A673 (cell line): ENCODE measurements around the gene NUP50. TPM values are rescaled to one million over a fixed set of nuclear protein-coding genes. Genes with fewer than 3 reads are reported as not detected.

Source experiments
- BruUV-seq: library from RNA; stranded (reverse); fragments of 400-500 nt; replicated peaks from 2 replicates; lab custom pipeline; 2021; lab: Mats Ljungman, UMichigan
- CTCF ChIA-PET: fragments of 300-600 bp; sonication (Branson Sonifier 250); formaldehyde crosslinking; loops from one replicate; lab custom pipeline; 2022; ENCODE audit warnings: antibody characterized with exemption; lab: Charles Lee
- POLR2A ChIA-PET: fragments of 300-600 bp; sonication (Branson Sonifier 250); formaldehyde crosslinking; loops from one replicate; lab custom pipeline; 2022; ENCODE audit warnings: antibody characterized with exemption; ENCODE audit not compliant: low non-redundant PET; lab: Charles Lee
- DNase-seq: peaks from one replicate; pipeline ENCODE4 v3.0.0-alpha.2; 2015; ENCODE audit warnings: low spot score
- H3K27ac ChIP-seq: fragments of 200-600 bp; sonication (generic); 2 replicates; pipeline ENCODE4 v1.5.1; 2016; ENCODE audit warnings: mixed run types, low read depth, mild to moderate bottlenecking, mixed read lengths, antibody characterized with exemption, low read length; ENCODE audit not compliant: poor library complexity, severe bottlenecking
- H3K27me3 ChIP-seq: fragments of 200-600 bp; sonication (generic); replicated peaks from 2 replicates; pipeline ENCODE4 v1.6.1; 2017; ENCODE audit warnings: mixed run types, low read depth, mild to moderate bottlenecking, mixed read lengths, antibody characterized with exemption, low read length; ENCODE audit not compliant: insufficient read depth, poor library complexity
- H3K36me3 ChIP-seq: fragments of 200-600 bp; sonication (generic); 2 replicates; pipeline ENCODE4 v1.6.1; 2016; ENCODE audit warnings: mixed run types, mild to moderate bottlenecking, mixed read lengths, antibody characterized with exemption, low read length; ENCODE audit not compliant: insufficient read depth, poor library complexity, severe bottlenecking
- H3K4me1 ChIP-seq: fragments of 200-600 bp; sonication (generic); 2 replicates; pipeline ENCODE4 v1.6.1; 2017; ENCODE audit warnings: mixed run types, mild to moderate bottlenecking, mixed read lengths, antibody characterized with exemption, low read length; ENCODE audit not compliant: insufficient read depth, poor library complexity, severe bottlenecking
- H3K4me3 ChIP-seq: fragments of 200-600 bp; sonication (generic); 2 replicates; pipeline ENCODE4 v1.5.1; 2016; ENCODE audit warnings: low read depth, mixed run types, mild to moderate bottlenecking, mixed read lengths, low read length; ENCODE audit not compliant: poor library complexity, severe bottlenecking
- H3K9me3 ChIP-seq: fragments of 200-600 bp; sonication (generic); 2 replicates; pipeline ENCODE4 v1.6.1; 2016; ENCODE audit warnings: mixed run types, low read depth, mild to moderate bottlenecking, mixed read lengths, antibody characterized with exemption, low read length; ENCODE audit not compliant: poor library complexity, severe bottlenecking
- EZH2 ChIP-seq: fragments of 200-600 bp; sonication (generic); IDR thresholded peaks from 2 replicates; pipeline ENCODE4 v1.6.1; 2017; ENCODE audit warnings: borderline replicate concordance, low read depth, mild to moderate bottlenecking, mixed read lengths, antibody characterized with exemption, low read length; ENCODE audit not compliant: poor library complexity, severe bottlenecking
- intact Hi-C: fragments of 100-400 bp; cut with micrococcal nuclease; formaldehyde crosslinking; loops from one replicate; pipeline ENCODE4 v1.10.0; 2022; ENCODE audit not compliant: unreplicated experiment
- total RNA-seq: library from RNA; stranded (reverse); gene quantifications from 2 replicates; pipeline ENCODE4 v1.2.3, GENCODE V29; 2021
- TF ChIP-seq, protein P1 (sequence below): fragments of 300-800, 200-600 bp; sonication (generic); conservative IDR thresholded peaks from 2 replicates; pipeline ENCODE4 v1.5.1; 2017; ENCODE audit warnings: low read depth, mild to moderate bottlenecking, antibody characterized with exemption, low read length, moderate library complexity, mixed read lengths

The NUP50 gene
- total RNA-seq, 1 experiment from 2014 or later = 124 TPM

GRCh38 chr22:45204819-45205218 is 41.1 kb downstream of the NUP50 start:
- H3K4me3 ChIP-seq = no peak overlapping the region
- TF ChIP-seq, protein P1, sequence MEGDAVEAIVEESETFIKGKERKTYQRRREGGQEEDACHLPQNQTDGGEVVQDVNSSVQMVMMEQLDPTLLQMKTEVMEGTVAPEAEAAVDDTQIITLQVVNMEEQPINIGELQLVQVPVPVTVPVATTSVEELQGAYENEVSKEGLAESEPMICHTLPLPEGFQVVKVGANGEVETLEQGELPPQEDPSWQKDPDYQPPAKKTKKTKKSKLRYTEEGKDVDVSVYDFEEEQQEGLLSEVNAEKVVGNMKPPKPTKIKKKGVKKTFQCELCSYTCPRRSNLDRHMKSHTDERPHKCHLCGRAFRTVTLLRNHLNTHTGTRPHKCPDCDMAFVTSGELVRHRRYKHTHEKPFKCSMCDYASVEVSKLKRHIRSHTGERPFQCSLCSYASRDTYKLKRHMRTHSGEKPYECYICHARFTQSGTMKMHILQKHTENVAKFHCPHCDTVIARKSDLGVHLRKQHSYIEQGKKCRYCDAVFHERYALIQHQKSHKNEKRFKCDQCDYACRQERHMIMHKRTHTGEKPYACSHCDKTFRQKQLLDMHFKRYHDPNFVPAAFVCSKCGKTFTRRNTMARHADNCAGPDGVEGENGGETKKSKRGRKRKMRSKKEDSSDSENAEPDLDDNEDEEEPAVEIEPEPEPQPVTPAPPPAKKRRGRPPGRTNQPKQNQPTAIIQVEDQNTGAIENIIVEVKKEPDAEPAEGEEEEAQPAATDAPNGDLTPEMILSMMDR = no peak
- TF ChIP-seq EZH2 = no peak
- ChIA-PET POLR2A (no interaction called here), CTCF (no interaction called here)
- BruUV-seq = no TSS peak
- H3K27ac ChIP-seq = no peak overlapping the region
- H3K36me3 ChIP-seq = peaks cover 2% of the 10 kb centered on the region
- DNase-seq = no peak
- peaks cover 6% of the 10 kb centered on the region for H3K4me1 ChIP-seq
- intact Hi-C loops = no loop called here
- no peaks in the 10 kb centered on the region for H3K9me3 ChIP-seq
- H3K27me3 ChIP-seq = no peaks in the 10 kb centered on the region

DNA sequence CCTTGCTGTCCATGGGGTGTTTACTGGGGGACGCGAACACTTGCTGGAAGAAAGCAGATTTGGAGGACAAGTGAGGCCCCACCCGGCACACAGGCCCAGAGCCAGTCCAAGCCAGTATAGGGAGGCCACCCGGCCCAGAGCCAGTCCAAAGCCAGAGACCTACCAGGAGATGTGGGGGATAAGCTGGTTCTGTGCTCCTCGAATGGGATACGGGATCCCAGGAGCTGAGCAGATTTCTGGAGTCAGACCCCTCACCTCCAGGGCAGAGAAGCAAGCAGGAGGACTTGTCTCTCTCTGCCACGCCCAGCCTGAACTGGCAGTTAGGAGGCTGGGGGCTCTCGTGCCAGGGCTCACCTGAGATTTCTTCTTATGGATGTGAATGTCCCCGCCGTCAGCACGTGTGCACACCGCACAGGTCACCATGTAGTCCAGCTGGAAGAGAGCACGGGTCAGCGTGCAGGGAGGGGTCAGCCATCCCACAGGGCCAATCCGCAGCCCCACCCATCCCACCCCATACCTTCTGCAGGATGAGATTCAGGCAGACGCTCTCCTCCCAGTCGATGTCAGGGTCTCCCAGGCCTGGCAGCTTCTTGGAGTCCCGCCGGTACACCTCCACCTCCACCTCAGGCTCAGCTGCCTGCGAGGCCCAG is 41.7 kb downstream of the NUP50 start:
- no peaks in the 10 kb centered on the region for H3K27me3 ChIP-seq
- BruUV-seq = no TSS peak
- intact Hi-C loops = no loop called here
- H3K4me1 ChIP-seq = peaks cover 6% of the 10 kb centered on the region
- CTCF ChIA-PET = no interaction called here
- no peak for DNase-seq
- no peaks in the 10 kb centered on the region for H3K9me3 ChIP-seq
- POLR2A ChIA-PET = interaction anchor here (0.7 kb wide), 1 partner anchor 984 kb away, joined by 3 read pairs; no protein-coding TSS in a partner anchor
- TF ChIP-seq, protein P1 = no peak
- TF ChIP-seq EZH2 = no peak
- no peak overlapping the region for H3K4me3 ChIP-seq
- H3K27ac ChIP-seq = no peak overlapping the region
- peaks cover 2% of the 10 kb centered on the region for H3K36me3 ChIP-seq

DNA sequence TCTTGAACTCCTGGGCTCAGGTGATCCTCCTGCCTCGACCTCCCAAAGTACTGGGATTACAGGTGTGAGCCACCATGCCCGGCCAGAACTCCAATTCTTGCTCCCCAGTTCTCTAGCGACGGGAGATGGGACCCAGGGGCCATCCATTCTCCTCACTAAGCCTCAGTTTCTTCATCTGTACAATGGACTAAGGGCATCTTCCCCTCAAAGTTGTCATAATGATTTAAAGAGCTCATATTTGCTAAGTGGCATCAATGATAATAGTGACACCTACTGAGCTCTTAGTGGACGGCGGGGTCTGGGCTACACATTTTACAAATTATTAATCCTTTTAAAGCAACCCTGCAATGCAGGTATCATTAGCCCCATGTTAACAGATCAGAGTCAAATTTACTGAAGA is 42.5 kb downstream of the NUP50 start:
- Histone ChIP-seq H3K4me1 (peaks cover 6% of the 10 kb centered on the region), H3K9me3 (no peaks in the 10 kb centered on the region), H3K27ac (no peak overlapping the region), H3K36me3 (peaks cover 2% of the 10 kb centered on the region), H3K27me3 (no peaks in the 10 kb centered on the region), H3K4me3 (no peak overlapping the region)
- TF ChIP-seq, protein P1 = no peak
- no peak for TF ChIP-seq EZH2
- POLR2A ChIA-PET = no interaction called here
- no peak for DNase-seq
- no TSS peak for BruUV-seq
- intact Hi-C loops = no loop called here
- CTCF ChIA-PET = no interaction called here
